K562 (cell line): ENCODE measurements around the gene CYP4F3. TPM values are rescaled to one million over a fixed set of nuclear protein-coding genes. Genes with fewer than 3 reads are reported as not detected.

Experiments
- ATAC-seq: fragments of 200-7000 bp; cut with Tn5 transposase; 3 replicates; pipeline ENCODE4 v1.9.1; 2020; ENCODE audit warnings: moderate library complexity
- BruUV-seq: library from RNA; stranded (reverse); fragments of 400-500 nt; replicated peaks from 2 replicates; lab custom pipeline; 2021; lab: Mats Ljungman, UMichigan
- CTCF ChIA-PET: fragments of 300-600 bp; formaldehyde crosslinking; extraction: SDS; loops from one replicate; lab custom pipeline; 2021; ENCODE audit warnings: low intra/inter-chr PET ratio; lab: Yijun Ruan, JAX
- POLR2A ChIA-PET: fragments of 300-600, 350-650 bp; sonication (Branson Sonifier 250); formaldehyde crosslinking; extraction: SDS; loops from one replicate; lab custom pipeline; 2021; ENCODE audit warnings: antibody characterized with exemption, inconsistent platforms; lab: Yijun Ruan, JAX
- DNase-seq, 4 experiments: peaks; one replicate each; pipeline versions ENCODE4 v3.0.0 to v3.0.0-alpha.2; 2011 to 2018; ENCODE audit warnings: low spot score in 3 of 4, mixed read lengths in 3 of 4; ENCODE audit errors: extremely low read depth in 1 of 4
- FAIRE-seq: peaks from 2 replicates; lab custom pipeline; 2011; peaks lifted over from hg19 to GRCh38; lab: Jason Lieb, UNC
- H2AFZ ChIP-seq: 2 replicates; pipeline ENCODE4 v1.6.0; 2011; ENCODE audit warnings: low read depth, low read length, control low read depth, inconsistent platforms
- H3K27ac ChIP-seq: fragments of 200-600 bp; 3 replicates; pipeline ENCODE4 v1.8.0; 2011; ENCODE audit warnings: low read depth, mild to moderate bottlenecking, control low read depth, inconsistent platforms, low read length, moderate library complexity, mixed read lengths; ENCODE audit errors: extremely low read depth
- H3K27me3 ChIP-seq, 2 experiments: fragments of 300-600 bp in 1 of 2; 2 replicates in 1 of 2; 3 replicates in 1 of 2; pipeline versions ENCODE4 v1.6.0 to v1.8.0; 2011; ENCODE audit warnings: inconsistent platforms in 2 of 2, low read length in 2 of 2, mild to moderate bottlenecking in 1 of 2, mixed read lengths in 1 of 2, moderate library complexity in 1 of 2; ENCODE audit not compliant: control insufficient read depth in 2 of 2, insufficient read depth in 2 of 2
- H3K36me3 ChIP-seq: fragments of 300-600 bp; 3 replicates; pipeline ENCODE4 v1.8.0; 2011; ENCODE audit warnings: mild to moderate bottlenecking, low read length, inconsistent platforms; ENCODE audit not compliant: control insufficient read depth, insufficient read depth
- H3K4me1 ChIP-seq, 2 experiments: fragments of 200-600 bp in 1 of 2; replicated peaks in 1 of 2; 2 replicates in 1 of 2; 3 replicates in 1 of 2; pipeline versions ENCODE4 v1.5.1 to v1.8.0; 2011; ENCODE audit warnings: inconsistent platforms in 2 of 2, low read length in 2 of 2, mild to moderate bottlenecking in 1 of 2, mixed read lengths in 1 of 2, moderate library complexity in 1 of 2; ENCODE audit not compliant: control insufficient read depth in 2 of 2, insufficient read depth in 2 of 2
- H3K4me2 ChIP-seq: 2 replicates; pipeline ENCODE4 v1.6.1; 2011; ENCODE audit warnings: low read length, control low read depth, inconsistent platforms, mixed read lengths; ENCODE audit not compliant: insufficient read depth
- H3K4me3 ChIP-seq: fragments of 200-600 bp; sonication (generic), shearing (Covaris generic); 2 replicates; pipeline ENCODE4 v1.5.1; 2016; ENCODE audit warnings: control low read depth, inconsistent platforms
- H3K79me2 ChIP-seq: fragments of 200-600 bp; 3 replicates; pipeline ENCODE4 v1.8.0; 2011; ENCODE audit warnings: low read length, inconsistent platforms; ENCODE audit not compliant: control insufficient read depth, insufficient read depth
- H3K9ac ChIP-seq, 2 experiments: 2 replicates each; pipeline versions ENCODE4 v1.6.0 to v1.6.1; 2011; ENCODE audit warnings: low read depth in 2 of 2, low read length in 2 of 2, control low read depth in 1 of 2, inconsistent platforms in 1 of 2, mild to moderate bottlenecking in 1 of 2, mixed read lengths in 1 of 2; ENCODE audit not compliant: insufficient read depth in 1 of 2
- H3K9me1 ChIP-seq: one replicate; pipeline ENCODE4 v1.6.0; 2011; ENCODE audit warnings: inconsistent platforms, mild to moderate bottlenecking, low read length, moderate library complexity; ENCODE audit not compliant: control insufficient read depth, insufficient read depth
- H3K9me3 ChIP-seq: replicated peaks from 2 replicates; pipeline ENCODE4 v1.5.1; 2011; ENCODE audit warnings: low read depth, low read length, inconsistent platforms; ENCODE audit not compliant: control insufficient read depth, insufficient read depth
- H4K20me1 ChIP-seq: replicated peaks from 2 replicates; pipeline ENCODE4 v1.6.1; 2011; ENCODE audit warnings: low read length, inconsistent platforms, mixed read lengths; ENCODE audit not compliant: control insufficient read depth, insufficient read depth
- BRD9 ChIP-seq: fragments of 450-650 bp; IDR thresholded peaks from 2 replicates; pipeline ENCODE4 v1.6.1; 2018; ENCODE audit warnings: low read depth; ENCODE audit not compliant: partially characterized antibody
- E2F8 ChIP-seq: fragments of 450-650 bp; IDR thresholded peaks from 2 replicates; pipeline ENCODE4 v1.7.1; 2018; ENCODE audit warnings: mild to moderate bottlenecking, low read depth; ENCODE audit not compliant: partially characterized antibody
- FOSL1 ChIP-seq: fragments of 200-800 bp; sonication (Bioruptor generic); conservative IDR thresholded peaks from 2 replicates; pipeline ENCODE4 v1.6.1; 2016; ENCODE audit warnings: missing genetic modification characterization, missing compliant biosample characterization
- FOXA3 ChIP-seq, 2 experiments: fragments of 450-650 bp in 1 of 2; sonication (generic) in 1 of 2; formaldehyde crosslinking; IDR thresholded peaks in 1 of 2; conservative IDR thresholded peaks in 1 of 2; 2 replicates each; pipeline versions ENCODE4 v1.4.0 to v1.8.0; 2020 to 2022; ENCODE audit warnings: mild to moderate bottlenecking in 2 of 2, missing genetic modification reagents in 1 of 2
- POLR2H ChIP-seq: IDR thresholded peaks from 2 replicates; pipeline ENCODE4 v1.6.1; 2016; ENCODE audit warnings: missing genetic modification characterization, low read depth, mild to moderate bottlenecking, control low read depth, missing compliant biosample characterization, moderate library complexity
- RBM34 ChIP-seq: fragments of 200-400 bp; formaldehyde crosslinking; IDR thresholded peaks from 2 replicates; pipeline ENCODE4 v1.6.1; 2018; ENCODE audit warnings: low read length, borderline replicate concordance; ENCODE audit not compliant: insufficient read depth
- ZFP1 ChIP-seq: fragments of 450-650 bp; formaldehyde crosslinking; IDR thresholded peaks from 2 replicates; pipeline ENCODE4 v1.4.0; 2020; ENCODE audit warnings: mild to moderate bottlenecking, mixed read lengths
- WGBS: fragments of 100-300 bp; shearing (Covaris generic); methylation state at CpG from one replicate; pipeline ENCODE4 v1.1.6; 2016; ENCODE audit warnings: low coverage, mixed read lengths; ENCODE audit not compliant: insufficient coverage; ENCODE audit errors: missing lambda C conversion rate; 5-methylcytosine and 5-hydroxymethylcytosine counted together
- in situ Hi-C: fragments of 300-500 bp; cut with MboI; formaldehyde crosslinking; loops from 4 replicates; pipeline ENCODE4 v1.15.0; 2018; ENCODE audit warnings: inconsistent platforms, mixed read lengths
- intact Hi-C: fragments of 100-400 bp; cut with micrococcal nuclease; formaldehyde crosslinking; loops from 2 replicates; pipeline ENCODE4 v1.14.2; 2022
- polyA plus RNA-seq, 8 experiments: library from polyadenylated mRNA; depleted of rRNA in 4 of 8; stranded (reverse) in 5 of 8; unstranded in 3 of 8; fragments of >200 nt; fragmentation: Nextera tagmentation in 2 of 8; fragmentation: Illumina TruSeq in 1 of 8; extraction: Ambion mirVana in 2 of 8; extraction: Trizol in 1 of 8; gene quantifications; 2 replicates each; pipeline versions ENCODE4 v1.2.1 to v1.2.3, GENCODE V29; 2011 to 2014; ENCODE audit warnings: inconsistent platforms in 1 of 8, missing spikeins in 1 of 8
- total RNA-seq, 7 experiments: library from RNA; depleted of rRNA in 6 of 7; stranded (reverse); fragments of >200 nt in 6 of 7; fragmentation: Illumina TruSeq in 2 of 7; extraction: Trizol in 2 of 7; gene quantifications; 2 replicates each; pipeline versions ENCODE4 v1.2.1 to v1.2.3, GENCODE V29; 2011 to 2021; ENCODE audit warnings: low replicate concordance in 1 of 7

Gene CYP4F3
- total and polyA plus RNA-seq, 9 of the 15 experiments (the other 6 are each of a cell fraction or from before 2014, with no cell fraction given): 0.01 to 0.40 (median 0.16) TPM; not detected in 6

- TF ChIP-seq BRD9: no peak
- TF ChIP-seq ZFP1 (CRISPR knock-in tag): no peak
These were observed 1.1 kb upstream of the CYP4F3 start (continued) for GRCh38 chr19:15639596-15639995.

- in situ Hi-C loops (no loop called here), intact Hi-C loops (no loop called here)
- Histone ChIP-seq H3K27ac (no peak overlapping the region), H3K79me2 (no peaks in the 10 kb centered on the region), H3K27me3 (peaks cover 0 to 11% of the 10 kb centered on the region in 2 experiments; a peak in 2 of 5 replicates), H3K36me3 (no peaks in the 10 kb centered on the region), H3K9me1 (peaks cover 3% of the 10 kb centered on the region), H3K4me3 (no peak overlapping the region), H4K20me1 (no peaks in the 10 kb centered on the region; the same call in 1 of the 2 replicates), H3K9ac (0 out of 4 replicates have a peak overlapping the region, but pooled peaks of 1 of the 2 experiments have one; percentile 36), H3K4me1 (peaks cover 6 to 20% of the 10 kb centered on the region in 2 experiments; a peak in 4 of 5 replicates), H2AFZ (no peak overlapping the region), H3K9me3 (no peaks in the 10 kb centered on the region), H3K4me2 (no peak overlapping the region)
- TF ChIP-seq E2F8: no peak
- TF ChIP-seq RBM34: no peak
- TF ChIP-seq POLR2H: no peak
- TF ChIP-seq FOXA3 (CRISPR knock-in tag; conservative IDR thresholded peaks at IDR 0.05 in 1 of 2, IDR thresholded peaks at IDR 0.05 in 1 of 2): no peak
- no peak for TF ChIP-seq FOSL1 (tag)
- ATAC-seq (peak; percentile 36; the same call in 2 of the 3 replicates), FAIRE-seq (no peak), DNase-seq (no peak)
- BruUV-seq: no TSS peak
- ChIA-PET CTCF (no interaction called here), POLR2A (interaction anchor here (0.5 to 1.4 kb wide), 4 partner anchors 11 to 175 kb away, joined by 3 to 4 read pairs (median 4); partner anchors contain the start of gene OR10H1)
- 48% methylated on average over 12 of the region's 12 CpGs for WGBS
These were observed 354 bp downstream of the CYP4F3 start for GRCh38 chr19:15640904-15641597.
